Activated CD4-positive, alpha-beta T cell treated with anti-CD3 and anti-CD28 coated beads for 4 hours (primary cell): ENCODE measurements around the gene RTCA.
"Not testable (repeated sequence)": the region's sequence is repeated elsewhere in the genome, so short reads cannot be mapped to it uniquely, and the experiment has no call there.

Experiments used
- DNase-seq, 2 donors: peaks; one replicate each; pipeline ENCODE4 v3.0.0-alpha.2; 2020

Gene RTCA

GRCh38 chr1:100261686-100262085, 4.3 kb upstream of the RTCA start:
- DNase-seq = no peak

- DNase-seq = not testable (repeated sequence)
These were observed 1.9 kb upstream of the RTCA start for GRCh38 chr1:100264081-100264480.

- DNase-seq = no peak
These were observed 470 bp upstream of the RTCA start for GRCh38 chr1:100265562-100265930.

GRCh38 chr1:100266741-100267140, 725 bp downstream of the RTCA start:
- no peak for DNase-seq

- DNase-seq = no peak
These were observed 1.3 kb downstream of the RTCA start for GRCh38 chr1:100267284-100267683.

GRCh38 chr1:100268202-100268601, 2.2 kb downstream of the RTCA start:
- DNase-seq = no peak

GRCh38 chr1:100277866-100278265, 11.8 kb downstream of the RTCA start:
- peak in 1 of 2 donors; percentile 34 for DNase-seq

- no peak for DNase-seq
These were observed 13.4 kb downstream of the RTCA start for GRCh38 chr1:100279358-100279923.

- DNase-seq = no peak
These were observed 14.1 kb downstream of the RTCA start for GRCh38 chr1:100279954-100280682.

- DNase-seq = no peak
These were observed 18.6 kb downstream of the RTCA start for GRCh38 chr1:100284591-100284990.

GRCh38 chr1:100287162-100287561, 21.1 kb downstream of the RTCA start:
- no peak for DNase-seq

- no peak for DNase-seq
These were observed 24.3 kb downstream of the RTCA start for GRCh38 chr1:100290291-100290690.

- DNase-seq = no peak
These were observed 26.7 kb downstream of the RTCA start for GRCh38 chr1:100292711-100293110.

GRCh38 chr1:100296140-100296539, 30.1 kb downstream of the RTCA start:
- DNase-seq = no peak

- not testable (repeated sequence) for DNase-seq
These were observed 31.0 kb downstream of the RTCA start for GRCh38 chr1:100296997-100297396.

GRCh38 chr1:100298512-100298911, 32.5 kb downstream of the RTCA start:
- no peak for DNase-seq

- DNase-seq = no peak
These were observed 33.7 kb downstream of the RTCA start for GRCh38 chr1:100299521-100300222.

GRCh38 chr1:100300691-100301090, 34.7 kb downstream of the RTCA start:
- DNase-seq = no peak

- no peak for DNase-seq
These were observed 36.7 kb downstream of the RTCA start for GRCh38 chr1:100302739-100303138.

- no peak for DNase-seq
These were observed 38.2 kb downstream of the RTCA start for GRCh38 chr1:100304227-100304626.

- no peak for DNase-seq
These were observed 38.9 kb downstream of the RTCA start for GRCh38 chr1:100304921-100305320.

- DNase-seq = no peak
These were observed 39.9 kb downstream of the RTCA start for GRCh38 chr1:100305954-100306353.

- DNase-seq = no peak
These were observed 40.8 kb downstream of the RTCA start for GRCh38 chr1:100306735-100307313.

- no peak for DNase-seq
These were observed 42.8 kb downstream of the RTCA start for GRCh38 chr1:100308777-100309176.
